ENCODE results near the gene BICD1.

Gene BICD1

GRCh38 chr12:32334371-32334777, 227.7 kb downstream of the BICD1 start:
- no peak overlapping the region for H3K4me3 ChIP-seq (ENCODE audit: low read depth, low read length)
- DNase-seq (ENCODE audit: low read depth), result no peak
- TF ChIP-seq, protein P1, sequence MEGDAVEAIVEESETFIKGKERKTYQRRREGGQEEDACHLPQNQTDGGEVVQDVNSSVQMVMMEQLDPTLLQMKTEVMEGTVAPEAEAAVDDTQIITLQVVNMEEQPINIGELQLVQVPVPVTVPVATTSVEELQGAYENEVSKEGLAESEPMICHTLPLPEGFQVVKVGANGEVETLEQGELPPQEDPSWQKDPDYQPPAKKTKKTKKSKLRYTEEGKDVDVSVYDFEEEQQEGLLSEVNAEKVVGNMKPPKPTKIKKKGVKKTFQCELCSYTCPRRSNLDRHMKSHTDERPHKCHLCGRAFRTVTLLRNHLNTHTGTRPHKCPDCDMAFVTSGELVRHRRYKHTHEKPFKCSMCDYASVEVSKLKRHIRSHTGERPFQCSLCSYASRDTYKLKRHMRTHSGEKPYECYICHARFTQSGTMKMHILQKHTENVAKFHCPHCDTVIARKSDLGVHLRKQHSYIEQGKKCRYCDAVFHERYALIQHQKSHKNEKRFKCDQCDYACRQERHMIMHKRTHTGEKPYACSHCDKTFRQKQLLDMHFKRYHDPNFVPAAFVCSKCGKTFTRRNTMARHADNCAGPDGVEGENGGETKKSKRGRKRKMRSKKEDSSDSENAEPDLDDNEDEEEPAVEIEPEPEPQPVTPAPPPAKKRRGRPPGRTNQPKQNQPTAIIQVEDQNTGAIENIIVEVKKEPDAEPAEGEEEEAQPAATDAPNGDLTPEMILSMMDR (IDR thresholded peaks at IDR 0.05; ENCODE audit: control insufficient read depth, extremely low read depth, insufficient read depth), result no peak

GRCh38 chr12:32336261-32336660, 229.6 kb downstream of the BICD1 start:
- H3K4me3 ChIP-seq (ENCODE audit: low read depth, low read length), result no peak overlapping the region
- TF ChIP-seq, protein P1 (IDR thresholded peaks at IDR 0.05; ENCODE audit: control insufficient read depth, extremely low read depth, insufficient read depth), result no peak
- DNase-seq (ENCODE audit: low read depth), result no peak

DNA sequence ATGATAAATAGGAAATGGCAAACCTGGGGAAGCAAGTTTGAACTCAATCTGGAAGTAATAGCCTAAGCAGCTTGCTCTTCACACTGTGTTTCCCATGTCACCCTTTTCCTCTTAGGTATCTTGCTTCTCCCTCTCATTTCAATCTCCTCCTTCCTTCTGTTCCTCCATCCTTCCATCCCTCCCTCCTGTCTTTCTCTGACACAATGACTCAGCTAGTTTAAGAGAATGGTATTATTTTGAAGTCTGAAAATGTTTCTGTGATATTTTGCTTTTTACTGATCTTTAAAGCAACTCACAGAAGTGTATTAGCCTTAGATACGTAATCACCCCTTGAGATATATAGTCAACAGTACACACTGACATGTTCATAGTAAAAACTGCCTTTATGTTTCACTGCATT, 236.8 kb downstream of the BICD1 start:
- no peak overlapping the region for H3K4me3 ChIP-seq (ENCODE audit: low read depth, low read length)
- TF ChIP-seq, protein P1 (IDR thresholded peaks at IDR 0.05; ENCODE audit: control insufficient read depth, extremely low read depth, insufficient read depth), result no peak

DNA sequence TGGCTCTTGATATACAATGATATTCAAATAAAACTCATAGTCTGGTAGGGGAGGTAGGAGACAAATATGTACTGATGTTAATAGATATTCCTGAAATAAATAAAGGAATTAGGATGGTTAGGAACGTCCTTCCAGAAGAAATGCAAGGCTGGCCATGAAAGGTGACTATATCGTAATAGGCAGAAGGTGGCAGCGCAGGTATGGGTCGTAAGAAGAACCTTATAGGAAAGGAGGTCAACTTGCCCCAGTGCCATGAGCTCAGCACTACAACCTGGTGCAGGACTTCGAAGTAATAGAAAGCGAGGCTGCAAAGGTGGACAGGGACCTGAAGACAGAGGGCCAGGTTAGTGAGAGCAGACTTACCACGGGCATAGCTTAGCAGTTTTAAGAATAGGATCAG, 237.4 kb downstream of the BICD1 start:
- DNase-seq (ENCODE audit: low read depth), result no peak
- H3K4me3 ChIP-seq (ENCODE audit: low read depth, low read length), result no peak overlapping the region
- TF ChIP-seq, protein P1 (IDR thresholded peaks at IDR 0.05; ENCODE audit: control insufficient read depth, extremely low read depth, insufficient read depth), result peak; percentile 50

More for the DNA sequence above, 236.8 kb downstream of the BICD1 start:
- no peak for DNase-seq (ENCODE audit: low read depth)

GRCh38 chr12:32353540-32353939, 246.9 kb downstream of the BICD1 start:
- H3K4me3 ChIP-seq (ENCODE audit: low read depth, low read length), result no peak overlapping the region
- TF ChIP-seq, protein P1 (IDR thresholded peaks at IDR 0.05; ENCODE audit: control insufficient read depth, extremely low read depth, insufficient read depth), result no peak
- DNase-seq (ENCODE audit: low read depth), result no peak

DNA sequence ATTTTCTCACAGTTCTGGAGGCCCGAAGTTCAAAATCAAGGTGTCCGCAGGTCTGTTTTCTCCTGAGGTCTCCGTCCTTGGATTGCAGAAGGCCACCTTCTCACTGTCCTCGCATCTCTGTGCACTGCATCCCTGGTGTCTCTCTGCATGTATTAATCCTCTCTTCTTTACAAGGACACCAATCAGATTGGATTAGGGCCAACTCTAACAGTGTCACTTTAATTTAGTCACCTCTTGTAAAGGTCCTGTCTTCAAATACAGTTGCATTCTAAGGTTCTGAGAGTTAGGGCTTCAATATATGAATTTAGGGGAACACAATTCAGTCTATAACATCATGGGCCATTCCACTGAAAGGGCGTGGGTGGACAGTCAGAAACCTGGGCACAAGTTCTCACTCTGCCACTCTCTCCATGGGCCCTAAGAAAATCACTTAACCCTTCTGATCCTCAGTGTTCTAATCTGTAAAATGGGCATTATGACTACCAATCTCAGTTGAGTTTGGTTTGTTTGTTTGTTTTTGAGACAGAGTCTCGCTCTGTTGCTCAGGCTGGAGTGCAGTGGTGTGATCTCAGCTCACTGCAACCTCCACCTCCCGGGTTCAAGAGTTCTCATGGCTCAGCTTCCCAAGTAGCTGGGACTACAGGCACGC, 251.1 kb downstream of the BICD1 start:
- no peak overlapping the region for H3K4me3 ChIP-seq (ENCODE audit: low read depth, low read length)
- TF ChIP-seq, protein P1 (IDR thresholded peaks at IDR 0.05; ENCODE audit: control insufficient read depth, extremely low read depth, insufficient read depth), result no peak
- DNase-seq (ENCODE audit: low read depth), result peak; percentile 50

GRCh38 chr12:32360956-32361355, 254.3 kb downstream of the BICD1 start:
- H3K4me3 ChIP-seq (ENCODE audit: low read depth, low read length), result no peak overlapping the region
- DNase-seq (ENCODE audit: low read depth), result no peak
- TF ChIP-seq, protein P1 (IDR thresholded peaks at IDR 0.05; ENCODE audit: control insufficient read depth, extremely low read depth, insufficient read depth), result no peak
